Liver (tissue), 9 donors: Measurements from ENCODE around the gene FADS2. TPM values are rescaled to one million over a fixed set of nuclear protein-coding genes. Genes with fewer than 3 reads are reported as not detected.

Source experiments
- DNase-seq: peaks from one replicate; pipeline ENCODE4 v3.0.0-alpha.2; 2017; ENCODE audit warnings: low spot score
- H3K27ac ChIP-seq, 2 donors: one replicate each; pipeline ENCODE4 v1.7.0; 2013; ENCODE audit warnings: inconsistent platforms in 2 of 2, low read length in 2 of 2, control low read depth in 1 of 2, low read depth in 1 of 2, mild to moderate bottlenecking in 1 of 2
- H3K27me3 ChIP-seq, 4 donors: one replicate each; pipeline versions ENCODE4 v1.6.1 to v1.7.0; 2013; ENCODE audit warnings: low read length in 3 of 4, inconsistent platforms in 1 of 4, mild to moderate bottlenecking in 1 of 4, moderate library complexity in 1 of 4; ENCODE audit not compliant: control insufficient read depth in 4 of 4, insufficient read depth in 4 of 4
- H3K36me3 ChIP-seq, 4 donors: one replicate each; pipeline versions ENCODE4 v1.6.1 to v1.7.0; 2013; ENCODE audit warnings: low read length in 3 of 4, mild to moderate bottlenecking in 3 of 4, low read depth in 1 of 4, moderate library complexity in 1 of 4; ENCODE audit not compliant: control insufficient read depth in 4 of 4, insufficient read depth in 3 of 4
- H3K4me1 ChIP-seq, 4 donors: one replicate each; pipeline versions ENCODE4 v1.6.1 to v1.7.0; 2013; ENCODE audit warnings: low read length in 3 of 4, mild to moderate bottlenecking in 3 of 4, moderate library complexity in 1 of 4; ENCODE audit not compliant: control insufficient read depth in 4 of 4, insufficient read depth in 4 of 4
- H3K4me3 ChIP-seq, 3 donors: one replicate each; pipeline versions ENCODE4 v1.6.1 to v1.7.0; 2013; ENCODE audit warnings: low read length in 3 of 3, control low read depth in 1 of 3, low read depth in 1 of 3, mild to moderate bottlenecking in 1 of 3
- H3K9ac ChIP-seq, 2 donors: one replicate each; pipeline ENCODE4 v1.7.0; 2013; ENCODE audit warnings: low read length in 2 of 2, mild to moderate bottlenecking in 2 of 2, moderate library complexity in 2 of 2, control low read depth in 1 of 2, low read depth in 1 of 2
- H3K9me3 ChIP-seq, 4 donors: one replicate each; pipeline versions ENCODE4 v1.6.1 to v1.7.0; 2013; ENCODE audit warnings: low read length in 3 of 4; ENCODE audit not compliant: control insufficient read depth in 4 of 4
- ATF3 ChIP-seq: IDR thresholded peaks from 2 replicates; pipeline ENCODE4 v1.6.1; 2016; ENCODE audit warnings: antibody characterized with exemption
- CTCF ChIP-seq: fragments of 150-350 bp; IDR thresholded peaks from 2 replicates; pipeline ENCODE4 v1.5.1; 2017; ENCODE audit warnings: improper control_type of control experiment, low read depth, low read length; ENCODE audit not compliant: missing input control
- EGR1 ChIP-seq, 2 donors: IDR thresholded peaks; 2 replicates each; pipeline ENCODE4 v1.6.1; 2016 to 2018; ENCODE audit warnings: antibody characterized with exemption in 2 of 2, low read depth in 2 of 2
- FOXA1 ChIP-seq: IDR thresholded peaks from 2 replicates; pipeline ENCODE4 v1.6.1; 2016; ENCODE audit warnings: antibody characterized with exemption
- FOXA2 ChIP-seq: IDR thresholded peaks from 2 replicates; pipeline ENCODE4 v1.6.1; 2016; ENCODE audit warnings: antibody characterized with exemption
- GABPA ChIP-seq, 2 donors: IDR thresholded peaks in 1 of 2; conservative IDR thresholded peaks in 1 of 2; 2 replicates each; pipeline ENCODE4 v1.6.1; 2016; ENCODE audit warnings: antibody characterized with exemption in 2 of 2, mild to moderate bottlenecking in 1 of 2, moderate library complexity in 1 of 2
- HNF4A ChIP-seq, 2 donors: conservative IDR thresholded peaks; 2 replicates each; pipeline ENCODE4 v1.6.1; 2016; ENCODE audit warnings: antibody characterized with exemption in 2 of 2, mild to moderate bottlenecking in 2 of 2
- HNF4G ChIP-seq: IDR thresholded peaks from 2 replicates; pipeline ENCODE4 v1.6.1; 2016; ENCODE audit warnings: antibody characterized with exemption
- JUND ChIP-seq, 2 donors: IDR thresholded peaks; 2 replicates each; pipeline ENCODE4 v1.6.1; 2016; ENCODE audit warnings: antibody characterized with exemption in 2 of 2
- MAX ChIP-seq: IDR thresholded peaks from 2 replicates; pipeline ENCODE4 v1.6.1; 2016; ENCODE audit warnings: antibody characterized with exemption
- NR2F2 ChIP-seq: IDR thresholded peaks from 2 replicates; pipeline ENCODE4 v1.6.1; 2016; ENCODE audit warnings: antibody characterized with exemption
- RAD21 ChIP-seq, 2 donors: IDR thresholded peaks; 2 replicates each; pipeline ENCODE4 v1.6.1; 2016; ENCODE audit warnings: antibody characterized with exemption in 2 of 2, mild to moderate bottlenecking in 2 of 2
- REST ChIP-seq: IDR thresholded peaks from 2 replicates; pipeline ENCODE4 v1.6.1; 2016; ENCODE audit warnings: antibody characterized with exemption, mild to moderate bottlenecking
- RXRA ChIP-seq, 2 donors: IDR thresholded peaks; 2 replicates each; pipeline ENCODE4 v1.6.1; 2017 to 2018; ENCODE audit warnings: antibody characterized with exemption in 2 of 2, mild to moderate bottlenecking in 1 of 2
- SP1 ChIP-seq: IDR thresholded peaks from 2 replicates; pipeline ENCODE4 v1.6.1; 2018; ENCODE audit warnings: antibody characterized with exemption, mild to moderate bottlenecking
- TAF1 ChIP-seq: conservative IDR thresholded peaks from 2 replicates; pipeline ENCODE4 v1.6.1; 2016; ENCODE audit warnings: antibody characterized with exemption, mild to moderate bottlenecking
- YY1 ChIP-seq: IDR thresholded peaks from 2 replicates; pipeline ENCODE4 v1.6.1; 2016; ENCODE audit warnings: antibody characterized with exemption, mild to moderate bottlenecking
- ZBTB33 ChIP-seq: IDR thresholded peaks from 2 replicates; pipeline ENCODE4 v1.6.1; 2016; ENCODE audit warnings: antibody characterized with exemption
- WGBS: extraction: QIAGEN DNeasy Blood & Tissue Kit; methylation state at CpG from one replicate; pipeline ENCODE4 v1.1.7; 2013; 5-methylcytosine and 5-hydroxymethylcytosine counted together
- polyA plus RNA-seq, 2 donors: library from polyadenylated mRNA; stranded (reverse) in 1 of 2; unstranded in 1 of 2; fragments of 200-250 nt in 1 of 2; fragments of >200 nt in 1 of 2; fragmentation: Nextera tagmentation in 1 of 2; extraction: Ambion mirVana in 1 of 2; gene quantifications; one replicate each; pipeline versions ENCODE4 v1.2.1 to v1.2.3, GENCODE V29; 2013 to 2015
- total RNA-seq, 2 donors: library from RNA; depleted of rRNA; stranded (reverse); fragments of >200 nt; gene quantifications; one replicate each; pipeline ENCODE4 v1.2.3, GENCODE V29; 2014
- donor health status: healthy.
- donor health status: healthy.
- donor health status: healthy.
- donor health status: healthy.
- donor health status: healthy.

FADS2 gene
- total and polyA plus RNA-seq, 4 donors = 2.8 to 281 (median 84.9) TPM

- TF ChIP-seq REST (no peak), NR2F2 (no peak), FOXA1 (no peak), ATF3 (no peak)
Measured at GRCh38 chr11:61869429-61869707, 41.3 kb downstream of the FADS2 start (continued).

- TF ChIP-seq SP1 (no peak), FOXA2 (no peak), ATF3 (no peak), ZBTB33 (no peak), HNF4G (no peak), REST (no peak), RAD21 (IDR thresholded peaks at IDR 0.05) (no peak), TAF1 (no peak), HNF4A (conservative IDR thresholded peaks at IDR 0.05) (no peak), CTCF (no peak), RXRA (IDR thresholded peaks at IDR 0.05) (no peak), FOXA1 (no peak), JUND (IDR thresholded peaks at IDR 0.05) (no peak), YY1 (no peak), EGR1 (IDR thresholded peaks at IDR 0.05; ENCODE audit: low read depth in 2 of 2) (no peak), NR2F2 (no peak), MAX (no peak), GABPA (IDR thresholded peaks at IDR 0.05 in 1 of 2, conservative IDR thresholded peaks at IDR 0.05 in 1 of 2) (no peak)
- Histone ChIP-seq H3K9me3 (no peaks in the 10 kb centered on the region), H3K4me3 (no peak overlapping the region), H3K9ac (no peak overlapping the region), H3K36me3 (peaks cover 3 to 11% (median 4%) of the 10 kb centered on the region in 4 donors), H3K27ac (no peak overlapping the region), H3K27me3 (no peaks in the 10 kb centered on the region), H3K4me1 (no peaks in the 10 kb centered on the region)
- DNase-seq = peak; percentile 72
- WGBS = 59% methylated on average over 21 of the region's 21 CpGs
Measured at GRCh38 chr11:61869708-61870451, 41.8 kb downstream of the FADS2 start.
